WERI-Rb-1 (cell line): ENCODE results near the gene GPR33.

ENCODE experiments used
- DNase-seq: peaks from one replicate; pipeline ENCODE4 v3.0.0-alpha.2; 2020
- H3K27ac ChIP-seq: fragments of 250-450 bp; sonication (Bioruptor Pico); 2 replicates; pipeline ENCODE4 v1.5.1; 2020; ENCODE audit warnings: mild to moderate bottlenecking, moderate library complexity
- H3K27me3 ChIP-seq: fragments of 250-450 bp; sonication (Bioruptor Pico); 2 replicates; pipeline ENCODE4 v1.5.1; 2021; ENCODE audit warnings: mild to moderate bottlenecking, low read depth, moderate library complexity; ENCODE audit not compliant: insufficient read depth, severe bottlenecking
- H3K36me3 ChIP-seq: fragments of 250-450 bp; sonication (Bioruptor Pico); 2 replicates; pipeline ENCODE4 v1.5.1; 2020; ENCODE audit warnings: mild to moderate bottlenecking, moderate library complexity
- H3K4me3 ChIP-seq: 2 replicates; pipeline ENCODE4 v1.5.1; 2011; ENCODE audit warnings: low read depth, mild to moderate bottlenecking, control low read depth, low read length
- H3K9me3 ChIP-seq: fragments of 250-450 bp; sonication (Bioruptor Pico); 2 replicates; pipeline ENCODE4 v1.5.1; 2021; ENCODE audit warnings: mild to moderate bottlenecking, moderate library complexity; ENCODE audit not compliant: severe bottlenecking
- CTCF ChIP-seq: IDR thresholded peaks from 2 replicates; pipeline ENCODE4 v1.5.1; 2011; ENCODE audit warnings: low read depth, mild to moderate bottlenecking, control low read depth, inconsistent platforms, low read length

GPR33 gene

GRCh38 chr14:31510855-31511254 lies 23.0 kb upstream of the GPR33 start:
- no peaks in the 10 kb centered on the region for H3K9me3 ChIP-seq
- TF ChIP-seq CTCF, result no peak
- no peak overlapping the region for H3K27ac ChIP-seq
- no peak overlapping the region for H3K4me3 ChIP-seq
- H3K36me3 ChIP-seq, result no peaks in the 10 kb centered on the region
- no peak for DNase-seq
- no peaks in the 10 kb centered on the region for H3K27me3 ChIP-seq

GRCh38 chr14:31510222-31510621 lies 22.4 kb upstream of the GPR33 start:
- TF ChIP-seq CTCF, result no peak
- Histone ChIP-seq H3K27ac (no peak overlapping the region), H3K9me3 (no peaks in the 10 kb centered on the region), H3K27me3 (no peaks in the 10 kb centered on the region), H3K36me3 (no peaks in the 10 kb centered on the region), H3K4me3 (no peak overlapping the region)
- no peak for DNase-seq

GRCh38 chr14:31508135-31508534 lies 20.3 kb upstream of the GPR33 start:
- Histone ChIP-seq H3K36me3 (no peaks in the 10 kb centered on the region), H3K27ac (no peak overlapping the region), H3K9me3 (no peaks in the 10 kb centered on the region), H3K27me3 (no peaks in the 10 kb centered on the region), H3K4me3 (no peak overlapping the region)
- no peak for TF ChIP-seq CTCF
- DNase-seq, result no peak

GRCh38 chr14:31505411-31505810 lies 17.6 kb upstream of the GPR33 start:
- no peak overlapping the region for H3K27ac ChIP-seq
- TF ChIP-seq CTCF, result no peak
- DNase-seq, result no peak
- no peaks in the 10 kb centered on the region for H3K36me3 ChIP-seq
- no peaks in the 10 kb centered on the region for H3K9me3 ChIP-seq
- no peak overlapping the region for H3K4me3 ChIP-seq
- no peaks in the 10 kb centered on the region for H3K27me3 ChIP-seq

- Histone ChIP-seq H3K4me3 (no peak overlapping the region), H3K27ac (no peak overlapping the region), H3K9me3 (no peaks in the 10 kb centered on the region), H3K36me3 (no peaks in the 10 kb centered on the region), H3K27me3 (no peaks in the 10 kb centered on the region)
- no peak for DNase-seq
- no peak for TF ChIP-seq CTCF
These were observed 14.0 kb upstream of the GPR33 start for GRCh38 chr14:31501870-31502269.

- H3K27me3 ChIP-seq, result no peaks in the 10 kb centered on the region
- no peaks in the 10 kb centered on the region for H3K36me3 ChIP-seq
- no peak for TF ChIP-seq CTCF
- peak; percentile 7 for DNase-seq
- no peak overlapping the region for H3K27ac ChIP-seq
- no peak overlapping the region for H3K4me3 ChIP-seq
- H3K9me3 ChIP-seq, result no peaks in the 10 kb centered on the region
These were observed 5.1 kb upstream of the GPR33 start for GRCh38 chr14:31492759-31493498.
